Muscle of arm (tissue), 12 donors: ENCODE data around the gene PFDN2. TPM values are rescaled to one million over a fixed set of nuclear protein-coding genes. Genes with fewer than 3 reads are reported as not detected.

Source experiments
- DNase-seq: peaks from one replicate; pipeline ENCODE4 v3.0.0-alpha.2; 2013
- polyA plus RNA-seq, 12 donors: library from polyadenylated mRNA; unstranded; fragments of 120-200 nt; gene quantifications; one replicate each; pipeline ENCODE4 v1.2.1, GENCODE V29; 2013; ENCODE audit not compliant: insufficient read length in 12 of 12

PFDN2 gene
- polyA plus RNA-seq, 12 donors, result 51.9 to 78.1 (median 63.6) TPM; not detected in 1

DNA sequence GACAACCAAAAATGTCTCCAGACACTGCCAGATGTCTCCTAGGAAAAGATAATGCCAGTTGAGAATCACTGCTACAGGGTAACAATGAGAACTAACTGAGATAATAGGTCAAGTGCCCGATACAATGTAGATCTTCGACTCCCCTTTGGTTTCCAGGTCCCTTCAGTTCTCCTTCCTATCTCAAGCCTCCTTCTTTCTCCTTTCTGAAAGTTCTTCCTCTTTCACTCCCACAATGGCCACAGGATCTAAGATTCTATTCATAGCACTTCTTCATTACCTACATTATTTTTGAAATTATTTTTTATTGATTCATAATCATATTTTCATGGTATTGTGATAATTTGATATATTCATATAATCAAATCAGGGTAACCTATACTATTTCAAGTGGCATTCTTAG is 6.3 kb downstream of the PFDN2 start:
- DNase-seq, result no peak

DNA sequence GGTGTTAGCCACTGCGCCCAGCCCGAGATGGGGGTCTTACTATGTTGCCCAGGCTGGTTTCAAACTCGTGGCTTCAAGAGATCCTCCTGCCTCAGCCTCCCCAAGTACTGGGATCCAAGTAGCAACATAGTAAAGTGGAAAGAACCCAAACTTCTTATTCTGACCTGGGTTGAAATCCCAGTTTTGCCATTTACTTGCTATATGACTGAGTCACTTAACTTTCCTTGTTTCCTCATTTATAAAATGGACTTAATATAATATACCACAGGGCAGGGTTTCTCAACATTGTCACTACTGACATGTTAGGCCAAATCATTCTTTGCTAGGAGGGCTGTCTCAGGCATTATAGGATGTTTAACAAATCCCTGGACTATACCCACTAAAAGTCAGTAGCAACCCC is 6.7 kb downstream of the PFDN2 start:
- no peak for DNase-seq

DNA sequence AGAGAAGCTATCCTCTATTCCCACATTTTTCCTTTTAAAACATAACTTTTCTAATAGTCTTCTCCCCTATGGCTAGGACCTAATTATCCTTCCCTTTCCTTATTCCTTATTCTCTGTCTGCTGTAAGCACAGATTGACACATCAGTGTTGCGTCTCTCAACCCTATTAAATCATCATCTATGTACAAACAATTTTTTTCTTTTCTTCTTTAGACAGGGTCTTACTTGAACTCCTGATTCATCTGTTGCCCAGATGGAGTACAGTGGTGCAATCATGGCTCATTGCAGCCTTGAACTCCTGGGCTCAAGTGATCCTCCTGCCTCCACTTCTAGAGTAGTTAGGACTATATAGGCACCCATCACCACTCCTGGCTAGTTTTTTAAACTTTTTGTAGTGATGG is 11.4 kb downstream of the PFDN2 start:
- DNase-seq, result no peak

DNA sequence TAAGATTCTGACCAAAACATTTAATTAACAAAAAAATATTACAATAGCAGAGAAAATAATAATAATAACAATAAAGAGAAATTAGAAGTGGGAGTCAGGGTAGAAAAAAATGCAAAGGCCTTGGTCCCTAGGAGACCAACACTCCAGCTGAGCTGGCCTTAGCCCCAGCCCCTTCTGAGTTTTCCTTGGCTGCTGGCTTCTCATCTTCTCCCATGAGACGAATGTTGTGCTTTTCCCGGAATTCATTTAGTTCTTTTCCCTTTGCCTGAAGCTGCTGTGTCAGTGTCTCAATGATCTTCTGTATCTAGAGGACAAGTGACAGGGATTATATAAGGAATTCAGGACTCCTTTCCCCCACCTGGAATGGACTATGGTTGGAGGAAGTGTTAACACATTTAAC is 17.3 kb downstream of the PFDN2 start:
- DNase-seq, result peak; percentile 18

DNA sequence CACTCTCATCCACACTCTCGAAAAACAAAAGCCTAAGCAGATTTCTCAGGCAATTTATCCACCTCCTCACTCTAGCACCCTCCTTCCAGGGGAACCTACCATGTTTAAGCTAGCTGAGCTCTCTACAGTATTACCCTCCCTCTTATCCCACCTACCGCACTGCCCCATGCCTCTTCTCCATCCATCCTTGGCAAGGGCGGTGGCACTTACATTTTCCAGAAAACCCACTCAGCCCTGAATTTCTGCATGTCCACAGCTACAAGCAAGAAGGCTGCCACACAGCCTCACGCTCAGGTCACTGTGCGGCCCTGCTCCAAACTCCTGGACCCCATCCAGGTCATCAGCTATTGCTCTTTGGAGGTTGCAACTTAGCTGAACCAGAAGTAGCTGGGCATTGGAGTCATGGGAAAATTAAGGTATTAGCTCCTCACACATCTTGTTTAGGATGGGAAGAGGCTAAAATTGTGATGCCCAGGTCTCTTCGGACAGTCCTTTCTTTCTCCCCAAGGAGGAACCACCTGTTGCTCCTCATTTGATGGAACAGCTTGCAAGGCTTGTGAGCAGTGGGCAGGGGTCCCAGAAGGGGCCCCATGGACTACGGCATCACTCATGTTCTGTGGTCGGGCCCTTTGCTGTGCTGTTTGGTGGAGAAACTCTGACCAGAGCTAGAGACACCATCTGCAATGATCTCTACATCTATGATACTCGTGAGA is 18.6 kb downstream of the PFDN2 start:
- no peak for DNase-seq

DNA sequence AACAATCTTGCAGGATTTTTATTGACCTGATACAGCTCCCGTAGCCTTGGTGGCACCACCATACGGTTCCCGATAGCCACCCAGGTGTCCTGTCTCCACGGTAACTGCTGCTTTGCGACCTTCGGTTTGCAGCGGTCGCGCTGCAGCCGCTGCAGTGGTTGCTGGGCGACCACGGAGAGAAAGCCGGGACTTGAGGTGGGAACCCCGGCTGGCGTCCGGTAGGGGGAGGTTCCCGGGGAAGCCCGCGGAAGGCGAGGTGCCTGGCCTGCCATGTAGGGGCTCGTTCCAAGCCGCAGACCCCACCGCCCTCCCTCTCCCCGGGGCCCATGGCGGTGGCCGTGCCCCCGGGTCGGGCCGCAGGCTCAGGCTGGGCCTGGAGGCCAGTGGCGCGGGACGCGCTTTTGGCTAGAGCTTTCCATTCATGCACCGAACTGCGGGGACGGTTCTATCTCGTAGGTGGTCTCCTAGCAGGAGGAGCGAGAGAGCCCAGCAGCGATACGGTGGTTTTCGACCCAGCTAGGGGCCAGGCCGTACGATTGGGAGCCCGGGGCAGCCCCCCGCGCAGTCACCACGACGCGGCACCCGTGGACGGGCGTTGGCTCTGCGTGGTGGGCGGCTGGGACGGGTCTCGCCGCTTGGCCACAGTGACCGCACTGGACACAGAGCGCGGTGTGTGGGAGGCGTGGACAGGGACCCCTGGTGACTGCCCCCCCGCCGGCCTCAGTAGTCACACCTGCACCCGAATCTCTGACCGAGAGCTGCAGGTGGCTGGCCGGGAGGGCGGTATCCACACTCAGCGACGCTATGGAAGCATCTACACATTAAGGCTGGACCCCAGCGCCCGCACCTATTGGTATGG is 19.4 kb downstream of the PFDN2 start, which contains the start of gene KLHDC9:
TSS of gene KLHDC9 (plus strand) at position 152 of the 859 bp plus-strand sequence. CDS start at position 327, 175 bp downstream.
- DNase-seq, result peak; percentile 65

DNA sequence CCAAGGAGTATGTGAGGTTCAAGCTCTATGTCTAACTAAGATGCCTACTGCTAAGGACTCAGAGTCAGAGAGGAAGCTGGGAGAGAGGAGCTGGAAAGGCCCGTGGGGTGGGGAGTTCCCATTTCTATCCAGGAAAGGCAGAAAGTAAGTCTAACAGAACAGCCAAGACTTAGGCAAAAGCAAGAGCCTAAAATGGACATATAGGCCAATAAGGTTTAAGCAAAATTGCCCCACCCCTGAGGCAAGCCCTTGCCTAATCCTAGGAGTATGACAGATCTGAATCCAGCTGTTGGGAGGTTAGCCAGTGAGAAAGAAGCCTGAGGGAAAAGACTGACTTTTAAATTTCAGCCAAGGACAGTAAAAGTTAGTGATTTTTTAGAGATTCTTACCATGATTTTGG is 21.3 kb downstream of the PFDN2 start:
- DNase-seq, result peak; percentile 80

DNA sequence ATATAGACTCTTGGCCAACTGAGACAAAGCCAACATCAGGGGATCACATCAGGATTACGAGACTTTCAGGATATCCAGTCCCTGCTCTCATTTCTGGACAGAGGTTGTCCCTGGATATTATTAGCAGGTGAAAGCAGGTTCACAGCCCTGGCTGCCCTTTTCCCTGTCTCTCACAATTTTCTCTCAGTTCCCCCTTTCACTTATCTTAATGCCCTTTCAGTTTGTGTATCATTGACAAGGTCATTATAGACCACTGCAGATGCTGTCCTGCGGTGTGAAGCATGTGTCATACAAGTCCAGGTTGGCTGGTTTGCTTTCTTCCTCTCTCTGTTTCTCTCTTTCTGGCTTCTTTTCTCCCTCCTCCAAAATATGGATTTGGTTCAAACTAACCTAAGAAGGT is 21.8 kb downstream of the PFDN2 start:
- DNase-seq, result no peak

DNA sequence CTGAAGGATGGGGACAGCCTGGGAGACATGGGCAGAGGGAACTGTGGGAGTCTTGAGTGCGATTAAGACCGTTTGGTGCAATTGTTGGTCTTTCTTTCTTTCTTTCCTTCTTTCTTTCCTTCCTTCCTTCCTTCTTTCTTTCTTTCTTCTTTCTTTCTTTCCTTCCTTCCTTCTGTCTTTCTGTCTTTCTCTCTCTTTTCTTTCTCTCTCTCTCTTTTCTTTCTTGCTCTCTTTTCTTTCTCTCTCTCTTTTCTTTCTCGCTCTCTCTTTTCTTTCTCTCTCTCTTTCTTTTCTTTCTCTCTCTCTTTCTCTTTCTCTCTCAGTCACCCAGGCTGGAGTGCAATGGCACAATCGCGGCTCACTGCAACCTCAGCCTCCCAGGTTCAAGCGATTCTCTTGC is 22.6 kb downstream of the PFDN2 start:
- no peak for DNase-seq

DNA sequence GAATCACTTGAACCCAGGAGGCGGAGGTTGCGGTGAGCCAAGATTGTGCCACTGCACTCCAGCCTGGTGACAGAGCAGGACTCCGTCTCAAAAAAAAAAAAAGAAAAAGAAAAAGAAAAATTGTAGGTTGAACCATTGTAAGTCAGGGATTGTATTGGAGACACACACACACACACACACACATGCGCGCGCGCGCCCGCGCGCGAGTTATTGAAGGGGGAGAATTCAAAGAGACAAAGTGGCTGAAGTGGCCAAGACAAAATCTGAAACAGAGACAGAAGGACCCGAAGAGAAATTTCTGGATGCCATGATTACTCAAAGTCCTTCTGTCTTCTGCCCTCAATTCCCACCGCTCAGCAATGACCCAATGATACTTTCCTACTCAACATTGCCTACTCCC is 23.4 kb downstream of the PFDN2 start:
- no peak for DNase-seq

DNA sequence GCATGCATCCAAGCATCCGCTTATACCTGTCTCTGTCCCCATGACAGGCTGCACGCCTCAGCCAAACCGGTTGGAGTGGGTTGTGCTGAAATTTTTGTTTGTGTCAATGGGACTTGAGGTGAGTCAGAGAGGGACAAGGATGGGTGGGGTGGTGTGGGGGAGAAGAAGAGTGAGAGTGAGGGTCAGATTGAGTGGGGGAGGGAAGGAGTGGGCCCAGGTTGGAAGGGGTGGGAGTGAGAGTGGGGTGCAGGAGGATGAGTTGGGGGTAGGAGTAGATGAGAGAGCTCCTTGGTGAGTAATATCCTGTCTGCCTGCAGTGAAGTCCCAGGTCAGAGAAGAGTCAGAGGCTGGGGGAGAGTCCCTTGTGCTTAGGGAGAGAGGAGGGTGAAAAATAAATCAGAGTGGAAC is 25.2 kb downstream of the PFDN2 start:
- no peak for DNase-seq

DNA sequence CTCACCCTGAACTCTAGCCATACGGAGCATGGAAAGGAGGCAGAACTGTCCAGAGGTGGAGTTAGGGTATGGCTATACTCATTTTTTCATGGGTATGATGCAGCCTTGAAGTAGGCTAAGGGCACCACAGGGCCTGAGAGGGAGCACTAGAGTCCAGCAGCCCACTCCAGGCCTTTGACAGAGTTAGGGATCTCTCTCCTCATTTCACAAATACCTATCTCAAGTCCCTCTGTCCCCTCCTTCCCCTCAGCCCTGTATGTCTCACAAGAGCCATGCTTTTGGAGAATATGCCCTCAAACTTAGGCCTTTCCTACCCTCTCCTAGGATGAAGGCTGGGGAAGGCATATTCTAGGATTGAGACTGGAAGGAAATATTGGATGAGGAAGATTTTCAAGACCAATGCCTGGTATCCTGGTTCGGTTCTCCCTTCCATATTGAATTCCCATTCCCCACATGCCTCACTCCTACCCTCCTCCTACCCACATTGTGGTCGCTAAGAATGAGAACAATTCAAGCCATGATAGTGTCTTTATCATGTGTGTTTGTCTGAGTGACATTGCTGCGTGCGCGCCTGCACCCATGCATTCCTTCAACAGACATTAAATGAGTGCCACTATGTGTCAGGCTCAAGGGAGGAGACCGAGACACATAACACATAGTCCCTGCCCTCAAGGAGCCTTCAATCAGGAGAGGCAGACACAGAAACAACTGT is 25.9 kb downstream of the PFDN2 start:
- DNase-seq, result no peak

DNA sequence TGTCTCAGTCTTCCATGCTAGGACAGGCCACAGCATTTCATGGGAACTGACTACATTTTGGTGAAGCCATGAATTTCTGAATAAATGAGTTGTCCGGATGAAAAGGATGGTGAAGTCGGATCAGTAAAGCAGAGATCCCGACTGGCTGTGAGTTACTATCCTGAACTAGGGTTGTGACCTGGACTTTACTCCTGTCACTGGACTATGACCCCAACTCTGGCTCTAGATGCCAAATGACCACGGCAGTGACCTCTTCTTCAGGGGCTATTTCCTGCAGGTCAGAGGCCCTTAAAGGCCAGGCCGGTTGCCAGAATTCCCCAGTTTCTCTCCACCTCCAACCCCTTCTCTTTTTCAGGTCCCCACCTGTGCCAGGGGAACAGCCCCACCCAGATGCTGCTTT is 26.7 kb downstream of the PFDN2 start:
- DNase-seq, result no peak

DNA sequence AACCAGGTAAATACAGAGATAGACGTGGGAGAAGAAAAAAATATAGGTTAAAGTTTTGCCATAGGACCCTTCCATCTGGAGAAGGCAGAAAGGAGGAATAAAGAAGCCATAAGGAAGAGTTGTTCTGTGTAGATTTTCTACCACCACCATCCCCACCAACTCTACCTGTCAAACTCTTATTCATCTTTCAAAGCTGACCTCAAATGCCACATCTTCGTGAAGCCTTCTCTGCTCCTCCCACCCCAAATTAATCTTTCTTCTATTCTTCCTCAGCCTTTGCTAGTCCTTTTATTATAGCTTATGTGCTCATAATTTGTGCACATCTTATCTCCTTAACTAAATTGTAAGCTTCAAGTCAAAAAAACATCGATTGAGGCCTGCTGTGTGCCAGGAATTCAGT is 27.2 kb downstream of the PFDN2 start:
- DNase-seq, result no peak

DNA sequence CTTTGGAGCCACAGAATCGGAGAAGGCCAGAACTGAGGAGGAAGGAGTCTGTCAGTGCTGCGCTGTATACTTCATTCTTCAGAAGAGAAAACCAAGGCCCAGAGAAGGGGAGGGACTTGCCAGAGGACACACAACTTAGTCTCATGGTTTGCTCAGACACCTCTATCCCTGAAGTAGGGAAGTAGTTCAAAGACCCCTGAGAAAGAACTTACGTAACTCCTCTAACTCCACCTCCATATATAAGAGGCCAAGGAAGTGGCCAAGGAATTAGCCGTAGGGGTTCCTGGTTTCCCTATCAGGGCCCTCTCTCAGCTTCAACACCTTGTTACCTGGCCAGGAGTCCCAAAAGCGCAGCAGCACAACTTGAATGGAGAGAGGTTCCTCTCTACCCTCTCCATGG is 27.9 kb downstream of the PFDN2 start:
- no peak for DNase-seq

DNA sequence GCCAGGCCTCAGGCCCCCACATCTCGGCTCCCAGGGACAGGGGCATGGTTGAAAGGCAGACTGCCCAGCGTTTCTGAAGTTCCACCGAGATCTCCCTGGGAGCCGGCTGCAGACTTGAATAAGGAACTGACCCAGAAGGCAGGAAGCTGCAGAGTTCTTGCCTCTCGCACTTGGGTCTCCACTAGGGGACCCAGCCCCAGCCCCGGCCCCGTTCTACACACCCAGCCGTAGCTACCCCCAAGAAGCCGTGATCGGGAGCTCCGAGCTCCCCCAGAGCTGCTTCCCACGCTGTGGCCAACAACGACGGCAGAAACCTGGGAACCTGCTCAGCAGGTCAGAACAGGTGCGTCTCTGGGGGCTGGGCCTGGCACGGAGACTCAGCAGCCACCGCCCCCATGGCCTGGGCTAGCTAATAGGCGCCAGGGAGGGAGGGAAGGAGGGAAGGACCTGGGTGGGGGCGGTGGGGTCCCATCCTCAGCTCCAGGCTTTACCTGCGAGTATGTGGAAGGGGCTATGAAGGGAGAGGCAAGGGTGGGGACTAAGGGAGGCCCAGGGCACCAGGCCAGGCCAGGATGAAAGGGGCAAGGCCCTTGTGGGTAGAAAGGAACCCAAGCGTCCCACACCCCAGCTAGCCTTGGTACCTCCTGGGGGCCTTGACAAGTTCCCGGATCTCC is 28.4 kb downstream of the PFDN2 start, which contains the start of gene NECTIN4:
TSS of gene NECTIN4 (minus strand) at position 308 of the 674 bp plus-strand sequence. CDS start at position 46, 262 bp downstream.
- DNase-seq, result no peak

DNA sequence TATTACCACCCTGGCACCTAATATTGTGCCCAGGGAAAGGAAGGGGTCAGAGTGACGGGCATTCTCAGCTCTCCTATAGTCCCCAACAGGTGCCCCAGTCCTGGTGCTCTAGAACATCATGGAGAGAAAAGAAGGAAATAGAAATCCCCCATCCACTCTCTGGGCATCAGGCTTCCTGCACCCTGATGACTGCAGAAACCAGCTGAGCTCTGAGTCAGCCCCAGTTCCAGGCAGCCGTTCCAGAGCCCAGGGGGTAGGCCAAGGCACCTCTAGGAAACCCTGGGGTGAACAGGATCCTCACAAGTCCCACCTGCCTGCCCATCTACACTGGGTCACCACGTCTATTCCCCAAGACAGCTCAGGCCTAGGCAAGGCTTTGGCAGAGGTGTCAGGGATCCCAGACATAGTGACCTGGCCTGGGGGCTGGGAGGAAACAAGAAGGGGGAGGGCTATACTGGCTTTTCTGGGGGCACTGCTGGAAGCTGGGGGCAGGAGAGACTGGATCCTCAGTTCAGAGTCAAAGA is 29.2 kb downstream of the PFDN2 start:
- DNase-seq, result no peak

DNA sequence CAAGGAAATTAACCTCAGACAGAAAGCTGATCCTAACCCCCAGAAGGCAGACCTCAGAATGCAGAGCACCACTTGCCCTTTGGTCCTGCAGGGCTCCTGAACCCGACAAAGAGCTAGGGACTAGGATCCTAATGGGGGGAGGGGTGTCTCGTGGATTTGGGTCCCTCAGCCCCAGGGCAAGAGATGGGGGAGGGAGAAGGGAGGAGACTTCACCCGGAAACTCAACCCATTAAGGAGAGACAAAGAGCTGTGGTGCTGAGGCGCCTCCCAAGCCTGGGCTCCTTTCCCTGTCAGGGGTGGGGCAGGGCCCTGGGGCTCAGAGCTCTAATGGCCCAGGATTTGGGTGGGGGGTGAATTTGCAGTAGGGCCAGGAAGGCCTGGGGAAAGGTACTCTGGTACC is 31.4 kb downstream of the PFDN2 start:
- no peak for DNase-seq

DNA sequence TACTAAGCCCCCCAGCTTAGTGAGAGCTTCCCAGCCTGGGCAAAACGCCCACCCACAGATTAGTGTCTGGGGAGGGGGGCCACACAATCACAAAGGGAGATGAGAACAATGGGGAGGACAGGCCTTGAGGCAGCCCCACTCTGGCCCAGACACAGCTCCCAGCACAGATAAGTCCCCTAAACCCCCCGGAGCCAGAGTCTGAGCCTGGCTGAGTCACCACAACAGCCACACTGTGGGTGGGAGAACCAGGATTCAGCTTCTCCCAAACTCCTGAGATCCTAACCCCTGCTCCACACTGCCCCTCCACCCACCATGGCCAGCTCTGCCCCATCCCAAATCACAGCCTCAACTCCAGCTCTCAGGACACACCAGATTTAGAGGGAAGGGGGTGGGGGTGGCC is 32.7 kb downstream of the PFDN2 start:
- no peak for DNase-seq

DNA sequence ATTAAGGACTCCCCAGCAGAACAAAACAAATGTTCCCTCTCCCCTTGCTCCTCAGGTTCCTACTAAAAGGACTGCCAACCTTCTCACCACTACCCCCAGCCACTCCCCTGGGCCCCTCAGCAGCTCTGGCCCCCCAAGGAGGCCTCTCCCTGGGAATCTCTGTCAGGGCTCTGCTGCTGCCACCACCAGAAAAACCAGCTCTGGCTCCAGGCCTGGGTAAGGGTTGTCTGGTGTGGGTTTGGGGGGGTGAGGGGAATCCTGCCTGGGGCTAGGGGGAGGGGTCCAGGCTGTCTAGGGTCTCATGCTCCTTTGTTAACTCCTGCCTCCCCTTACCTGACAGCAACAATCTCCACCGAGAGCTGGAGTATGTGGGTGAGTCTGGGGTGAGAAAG is 33.2 kb downstream of the PFDN2 start:
- DNase-seq, result no peak

DNA sequence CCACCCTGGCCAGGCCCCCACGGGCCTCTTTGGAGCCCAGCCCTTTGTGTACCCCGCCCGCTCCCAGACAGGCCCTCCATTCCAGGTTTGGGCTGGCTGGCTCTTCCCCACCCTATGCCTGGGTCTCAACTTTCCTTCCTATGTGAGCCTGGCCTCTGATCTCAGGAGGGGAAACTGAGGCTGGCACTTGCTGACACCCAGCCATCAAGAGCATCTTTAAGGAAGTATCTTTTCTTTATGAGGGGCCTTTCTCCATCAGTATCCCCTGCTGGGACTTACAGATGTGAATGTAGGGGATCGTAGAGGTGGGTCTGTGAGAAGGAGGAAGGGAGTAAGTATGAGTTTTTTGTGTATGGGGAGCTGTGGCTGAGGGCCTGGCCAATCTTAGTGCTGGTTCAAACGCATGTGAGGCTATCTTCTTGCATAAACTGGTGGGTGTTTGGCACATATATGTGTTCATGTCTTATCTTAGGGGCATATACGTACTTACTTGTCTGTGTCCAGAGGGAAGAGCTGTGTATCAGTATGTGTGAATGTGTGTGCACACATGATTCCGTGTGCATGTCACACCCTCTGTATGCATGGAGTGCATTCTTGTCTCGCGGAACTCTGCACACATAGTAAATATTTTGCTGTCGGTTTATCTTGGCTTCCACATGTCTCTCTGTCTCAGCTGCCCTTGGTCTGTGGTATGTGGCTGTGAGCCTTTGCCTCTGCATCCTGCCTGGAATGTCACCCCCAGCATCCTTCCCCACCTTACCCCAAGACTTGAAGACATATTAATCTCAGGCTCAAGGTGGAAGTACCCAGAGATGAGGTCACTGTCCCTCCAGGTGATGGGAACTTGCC is 33.9 kb downstream of the PFDN2 start:
- no peak for DNase-seq
